GM12864 (cell line): Measurements from ENCODE around the gene RAB17.

Experiments used
- DNase-seq: peaks from one replicate; pipeline ENCODE4 v3.0.0-alpha.2; 2011; ENCODE audit warnings: low read depth
- H3K4me3 ChIP-seq: 2 replicates; pipeline ENCODE4 v1.5.1; 2011; ENCODE audit warnings: mild to moderate bottlenecking, low read depth, low read length, control low read depth
- CTCF ChIP-seq: IDR thresholded peaks from 2 replicates; pipeline ENCODE4 v1.5.1; 2011; ENCODE audit warnings: low read depth, mild to moderate bottlenecking, moderate library complexity, low read length, control low read depth, inconsistent platforms; ENCODE audit errors: missing control alignments

The RAB17 gene

GRCh38 chr2:237581326-237581725 is 9.2 kb downstream of the RAB17 start:
- H3K4me3 ChIP-seq = no peak overlapping the region
- no peak for TF ChIP-seq CTCF
- DNase-seq = no peak

- no peak overlapping the region for H3K4me3 ChIP-seq
- TF ChIP-seq CTCF = no peak
- no peak for DNase-seq
Observed at GRCh38 chr2:237577956-237578870, 12.3 kb downstream of the RAB17 start.

DNA sequence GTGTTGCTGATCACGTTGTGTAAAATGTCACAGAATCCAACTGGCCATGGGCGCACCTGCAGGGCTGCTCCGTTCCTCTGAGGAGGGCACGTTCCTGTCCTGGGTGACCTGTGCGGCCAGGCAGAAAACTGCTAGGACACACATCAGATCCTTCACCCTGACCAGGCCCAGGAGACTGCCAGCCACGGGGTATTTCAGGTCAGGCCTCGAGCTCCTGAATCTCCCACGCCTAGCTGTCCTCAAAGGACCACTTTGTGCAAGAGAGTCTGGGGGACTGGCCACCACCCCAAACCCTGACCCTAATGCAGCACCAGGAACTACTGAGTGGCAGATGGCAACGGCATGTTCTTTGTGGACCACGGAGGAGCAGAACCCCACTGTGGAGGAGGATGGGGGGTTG is 13.1 kb downstream of the RAB17 start:
- TF ChIP-seq CTCF = no peak
- no peak overlapping the region for H3K4me3 ChIP-seq
- DNase-seq = no peak

GRCh38 chr2:237576974-237577373 is 13.6 kb downstream of the RAB17 start:
- DNase-seq = no peak
- TF ChIP-seq CTCF = no peak
- no peak overlapping the region for H3K4me3 ChIP-seq

DNA sequence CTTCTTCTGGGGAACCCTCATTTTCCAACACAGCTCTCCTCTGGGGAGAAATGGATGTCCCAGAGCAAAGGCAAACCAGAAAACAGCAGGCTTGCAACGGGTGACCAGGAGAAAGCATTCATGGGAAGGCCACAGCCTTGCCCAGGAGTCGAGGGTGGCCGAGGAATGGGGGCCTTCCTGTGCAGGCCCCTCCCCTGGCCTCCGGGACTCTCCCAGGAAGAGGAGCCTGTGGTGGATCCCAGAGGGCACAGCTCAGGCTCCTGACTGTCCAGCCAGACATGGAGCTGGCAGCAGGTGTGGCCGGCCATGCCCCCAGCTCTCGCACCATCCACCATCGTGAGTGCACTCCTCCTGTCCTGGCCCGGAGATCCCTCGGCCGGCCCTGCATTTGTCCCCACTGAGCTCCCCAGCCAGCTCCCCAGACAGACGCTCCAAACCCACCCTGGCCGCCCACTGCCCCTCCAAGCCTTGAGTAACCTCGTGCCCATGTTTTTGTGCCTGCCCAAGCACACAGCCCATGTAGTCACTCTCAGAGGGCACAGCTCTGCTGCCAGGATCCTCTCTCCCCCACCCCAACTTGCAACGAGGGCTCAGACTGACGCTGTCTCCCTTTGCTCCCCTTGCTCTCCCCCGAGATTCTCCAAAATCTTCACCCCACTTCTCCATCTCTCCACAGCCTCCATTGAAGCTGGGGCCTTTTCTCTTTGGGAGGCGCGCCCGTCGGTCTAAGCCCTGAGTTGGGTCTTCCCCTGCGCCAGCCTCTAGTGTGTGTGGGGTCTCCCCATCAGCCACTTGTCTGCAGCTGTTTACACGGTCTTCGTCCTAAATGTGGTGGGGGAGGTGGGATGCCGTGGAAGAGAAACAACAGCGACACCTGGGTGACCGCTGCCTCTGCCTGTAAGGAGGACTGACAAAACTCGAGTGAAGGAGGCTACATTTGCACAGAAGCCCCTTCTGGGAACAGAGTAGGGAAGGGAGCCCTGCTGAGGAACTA is 14.4 kb downstream of the RAB17 start:
- no peak overlapping the region for H3K4me3 ChIP-seq
- TF ChIP-seq CTCF = no peak
- DNase-seq = no peak

DNA sequence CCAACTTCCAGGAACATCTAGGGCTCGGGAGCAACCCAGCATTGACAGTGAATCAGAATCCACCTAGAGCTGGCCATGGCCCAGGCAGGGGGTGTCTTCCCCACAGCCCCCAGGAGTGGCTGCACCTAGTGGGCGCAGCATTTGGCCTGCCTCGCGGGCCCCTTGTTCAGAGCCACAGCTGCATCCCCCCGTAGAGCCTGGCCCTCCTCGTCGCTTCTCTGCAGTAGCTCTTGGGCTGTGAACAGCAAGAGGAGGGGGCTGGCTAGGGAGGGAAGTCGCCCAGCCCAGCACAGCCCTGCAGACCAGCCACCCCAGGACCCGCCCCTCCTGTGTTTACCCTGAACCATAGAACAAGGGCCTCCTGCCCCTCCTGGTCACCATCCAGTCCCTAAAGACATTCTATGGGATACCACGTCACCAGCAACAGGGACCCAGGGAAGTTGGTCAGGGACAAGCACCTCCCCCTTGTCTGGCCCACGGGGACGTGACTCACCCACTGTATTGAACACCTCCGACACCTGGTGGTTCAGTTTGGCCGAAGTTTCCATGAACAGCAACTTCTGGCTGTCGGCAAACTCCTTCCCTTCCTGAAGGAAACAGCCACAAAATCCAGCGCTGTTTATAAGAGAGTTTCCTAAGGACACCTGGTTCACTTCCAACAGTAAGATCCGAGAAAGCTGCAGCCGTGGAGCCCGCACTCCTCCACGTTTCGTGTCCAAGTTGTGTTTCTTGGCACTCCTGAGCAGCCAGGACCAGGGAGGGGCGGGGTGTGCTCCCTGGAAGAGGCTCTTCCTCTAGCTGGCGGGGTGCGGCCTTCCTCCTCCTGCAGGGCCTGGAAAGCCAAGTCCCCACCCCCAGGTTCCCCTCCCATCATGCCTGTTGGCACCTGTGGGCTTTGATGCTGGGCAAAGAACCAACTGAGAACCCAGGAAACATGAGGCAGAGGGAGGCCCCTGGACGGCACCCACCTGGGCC is 15.4 kb downstream of the RAB17 start:
- H3K4me3 ChIP-seq = no peak overlapping the region
- TF ChIP-seq CTCF = no peak
- no peak for DNase-seq
